Gastroesophageal sphincter (tissue), 3 donors: ENCODE data around the gene ABI3BP.

Experiments used
- EP300 ChIP-seq: sonication (generic); formaldehyde crosslinking; IDR thresholded peaks from one replicate; pipeline ENCODE4 v1.6.1; 2017; ENCODE audit warnings: antibody characterized with exemption, mild to moderate bottlenecking
- POLR2A ChIP-seq, 2 donors: fragments of 450-650 bp; IDR thresholded peaks; one replicate each; pipeline ENCODE4 v1.6.1; 2017; ENCODE audit warnings: antibody characterized with exemption in 2 of 2, mild to moderate bottlenecking in 2 of 2, moderate library complexity in 1 of 2
- POLR2AphosphoS5 ChIP-seq: sonication (generic); formaldehyde crosslinking; IDR thresholded peaks from one replicate; pipeline ENCODE4 v1.6.1; 2017; ENCODE audit warnings: antibody characterized with exemption
- TF ChIP-seq, protein P1 (sequence below), 4 experiments: fragments of 200-600 bp in 2 of 4; fragments of 450-650 bp in 2 of 4; sonication (generic) in 1 of 4; IDR thresholded peaks; one replicate each; pipeline ENCODE4 v1.5.1; 2017 to 2019; ENCODE audit warnings: antibody characterized with exemption in 4 of 4, mild to moderate bottlenecking in 2 of 4, moderate library complexity in 2 of 4

- TF ChIP-seq, protein P1, sequence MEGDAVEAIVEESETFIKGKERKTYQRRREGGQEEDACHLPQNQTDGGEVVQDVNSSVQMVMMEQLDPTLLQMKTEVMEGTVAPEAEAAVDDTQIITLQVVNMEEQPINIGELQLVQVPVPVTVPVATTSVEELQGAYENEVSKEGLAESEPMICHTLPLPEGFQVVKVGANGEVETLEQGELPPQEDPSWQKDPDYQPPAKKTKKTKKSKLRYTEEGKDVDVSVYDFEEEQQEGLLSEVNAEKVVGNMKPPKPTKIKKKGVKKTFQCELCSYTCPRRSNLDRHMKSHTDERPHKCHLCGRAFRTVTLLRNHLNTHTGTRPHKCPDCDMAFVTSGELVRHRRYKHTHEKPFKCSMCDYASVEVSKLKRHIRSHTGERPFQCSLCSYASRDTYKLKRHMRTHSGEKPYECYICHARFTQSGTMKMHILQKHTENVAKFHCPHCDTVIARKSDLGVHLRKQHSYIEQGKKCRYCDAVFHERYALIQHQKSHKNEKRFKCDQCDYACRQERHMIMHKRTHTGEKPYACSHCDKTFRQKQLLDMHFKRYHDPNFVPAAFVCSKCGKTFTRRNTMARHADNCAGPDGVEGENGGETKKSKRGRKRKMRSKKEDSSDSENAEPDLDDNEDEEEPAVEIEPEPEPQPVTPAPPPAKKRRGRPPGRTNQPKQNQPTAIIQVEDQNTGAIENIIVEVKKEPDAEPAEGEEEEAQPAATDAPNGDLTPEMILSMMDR (IDR thresholded peaks at IDR 0.05), result no peak
- TF ChIP-seq POLR2A (IDR thresholded peaks at IDR 0.05) (no peak), EP300 (no peak), POLR2AphosphoS5 (no peak)
Measured at GRCh38 chr3:100780071-100780622, 213.1 kb downstream of the ABI3BP start.
